SK-N-SH (cell line): ENCODE data around the gene EDA.

Experiments
- CHD2 ChIP-seq: fragments of 150-350 bp; IDR thresholded peaks from 2 replicates; pipeline ENCODE4 v1.6.1; 2018; ENCODE audit warnings: low read length; ENCODE audit not compliant: partially characterized antibody
- EZH2phosphoT487 ChIP-seq: fragments of 200-600 bp; sonication (generic); IDR thresholded peaks from 2 replicates; pipeline ENCODE4 v1.6.1; 2017; ENCODE audit warnings: low read depth, mixed run types, mild to moderate bottlenecking, antibody characterized with exemption, moderate library complexity, borderline replicate concordance
- NFIC ChIP-seq: IDR thresholded peaks from 2 replicates; pipeline ENCODE4 v1.4.0; 2012; ENCODE audit warnings: borderline replicate concordance
- RAD21 ChIP-seq: IDR thresholded peaks from 2 replicates; pipeline ENCODE4 v1.6.1; 2012; ENCODE audit warnings: mild to moderate bottlenecking, low read length
- TAF1 ChIP-seq: IDR thresholded peaks from 2 replicates; pipeline ENCODE4 v1.6.1; 2012; ENCODE audit warnings: low read depth, mild to moderate bottlenecking, low read length, moderate library complexity, borderline replicate concordance
- YY1 ChIP-seq: IDR thresholded peaks from 2 replicates; pipeline ENCODE4 v1.4.0; 2012; ENCODE audit warnings: low read depth, mild to moderate bottlenecking
- TF ChIP-seq, protein P1 (sequence below): fragments of 200-600 bp; sonication (generic); IDR thresholded peaks from 2 replicates; pipeline ENCODE4 v1.6.1; 2017; ENCODE audit warnings: antibody characterized with exemption, mild to moderate bottlenecking, moderate library complexity
- TF ChIP-seq, protein P2 (sequence below): fragments of 150-350 bp; IDR thresholded peaks from 2 replicates; pipeline ENCODE4 v1.6.1; 2017; ENCODE audit warnings: antibody characterized with exemption, low read length, low read depth, borderline replicate concordance

DNA sequence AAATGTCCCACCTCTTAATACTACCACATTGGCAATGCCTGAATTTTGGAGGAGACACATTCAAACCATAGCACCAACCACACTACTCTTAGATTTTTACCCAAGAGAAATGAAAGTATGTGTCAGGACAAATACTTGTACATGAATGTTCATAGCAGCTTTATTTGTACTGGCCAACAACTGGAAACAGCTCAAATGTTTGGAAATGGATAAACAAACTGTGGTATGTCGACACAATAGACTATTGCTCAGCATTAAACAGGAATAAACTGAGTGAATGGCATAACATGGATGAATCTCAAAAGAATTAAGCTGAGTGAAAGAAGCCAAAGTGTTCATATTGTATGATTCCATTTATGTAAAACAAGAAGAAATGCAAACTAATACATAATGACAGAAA, 18.5 kb upstream of the EDA start:
- TF ChIP-seq TAF1 = no peak
- TF ChIP-seq, protein P1, sequence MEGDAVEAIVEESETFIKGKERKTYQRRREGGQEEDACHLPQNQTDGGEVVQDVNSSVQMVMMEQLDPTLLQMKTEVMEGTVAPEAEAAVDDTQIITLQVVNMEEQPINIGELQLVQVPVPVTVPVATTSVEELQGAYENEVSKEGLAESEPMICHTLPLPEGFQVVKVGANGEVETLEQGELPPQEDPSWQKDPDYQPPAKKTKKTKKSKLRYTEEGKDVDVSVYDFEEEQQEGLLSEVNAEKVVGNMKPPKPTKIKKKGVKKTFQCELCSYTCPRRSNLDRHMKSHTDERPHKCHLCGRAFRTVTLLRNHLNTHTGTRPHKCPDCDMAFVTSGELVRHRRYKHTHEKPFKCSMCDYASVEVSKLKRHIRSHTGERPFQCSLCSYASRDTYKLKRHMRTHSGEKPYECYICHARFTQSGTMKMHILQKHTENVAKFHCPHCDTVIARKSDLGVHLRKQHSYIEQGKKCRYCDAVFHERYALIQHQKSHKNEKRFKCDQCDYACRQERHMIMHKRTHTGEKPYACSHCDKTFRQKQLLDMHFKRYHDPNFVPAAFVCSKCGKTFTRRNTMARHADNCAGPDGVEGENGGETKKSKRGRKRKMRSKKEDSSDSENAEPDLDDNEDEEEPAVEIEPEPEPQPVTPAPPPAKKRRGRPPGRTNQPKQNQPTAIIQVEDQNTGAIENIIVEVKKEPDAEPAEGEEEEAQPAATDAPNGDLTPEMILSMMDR = no peak
- TF ChIP-seq, protein P2, sequence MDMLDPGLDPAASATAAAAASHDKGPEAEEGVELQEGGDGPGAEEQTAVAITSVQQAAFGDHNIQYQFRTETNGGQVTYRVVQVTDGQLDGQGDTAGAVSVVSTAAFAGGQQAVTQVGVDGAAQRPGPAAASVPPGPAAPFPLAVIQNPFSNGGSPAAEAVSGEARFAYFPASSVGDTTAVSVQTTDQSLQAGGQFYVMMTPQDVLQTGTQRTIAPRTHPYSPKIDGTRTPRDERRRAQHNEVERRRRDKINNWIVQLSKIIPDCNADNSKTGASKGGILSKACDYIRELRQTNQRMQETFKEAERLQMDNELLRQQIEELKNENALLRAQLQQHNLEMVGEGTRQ = no peak
- no peak for TF ChIP-seq YY1
- TF ChIP-seq EZH2phosphoT487 = no peak
- TF ChIP-seq RAD21 = no peak
- no peak for TF ChIP-seq CHD2
- TF ChIP-seq NFIC = no peak
